Measurements from ENCODE around the gene ATP1A1. TPM values are rescaled to one million over a fixed set of nuclear protein-coding genes. Genes with fewer than 3 reads are reported as not detected.

Gene ATP1A1
- total RNA-seq, 1 experiment from 2014 or later, result 239 TPM

DNA sequence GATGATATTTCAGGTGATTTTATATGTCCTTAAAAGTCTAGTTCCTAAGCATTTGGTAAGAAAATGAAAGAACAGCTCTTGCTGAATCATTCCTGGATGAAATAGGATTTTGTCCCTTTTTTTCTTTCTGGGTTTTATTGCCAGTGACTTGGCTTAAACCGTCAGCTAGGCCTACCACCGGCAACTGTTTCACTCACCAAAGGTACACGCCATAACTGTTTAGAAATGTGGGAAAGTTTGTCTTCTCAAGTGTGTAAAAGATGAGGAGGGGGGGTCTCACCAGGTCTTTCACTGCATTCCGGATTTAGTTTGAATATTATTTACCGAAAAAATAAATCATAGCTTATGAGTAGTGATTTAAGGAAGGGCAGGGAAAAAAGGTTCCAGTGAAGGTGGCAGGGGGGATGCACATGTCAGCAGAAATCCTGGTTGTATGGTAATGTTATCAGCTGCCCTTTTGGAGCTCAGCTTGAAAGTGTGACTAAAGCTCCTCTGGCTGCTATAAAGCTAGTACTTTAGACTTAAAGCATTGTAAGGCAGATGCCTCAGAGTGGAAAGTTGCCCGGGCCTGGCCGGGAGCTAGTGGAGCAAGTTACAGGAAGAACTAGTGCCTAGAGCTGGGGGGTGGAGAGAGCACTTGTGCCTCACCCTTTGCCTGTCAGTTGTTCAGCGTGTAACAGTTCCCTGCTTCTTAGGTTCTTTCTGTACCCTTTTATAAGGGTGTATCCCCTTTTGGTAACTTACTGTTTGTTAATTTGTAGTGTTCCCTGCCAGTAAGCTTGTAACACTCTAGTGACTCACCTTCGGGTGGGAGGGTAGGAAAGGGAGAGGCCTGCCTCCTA is 3.1 kb downstream of the ATP1A1 start:
- no peaks in the 10 kb centered on the region for H4K20me1 ChIP-seq (ENCODE audit: control insufficient read depth, insufficient read depth, insufficient read length)
- H2BK5ac ChIP-seq (ENCODE audit: insufficient read length, low read length), result no peak overlapping the region
- H3K18ac ChIP-seq (ENCODE audit: insufficient read length, low read depth, low read length), result no peak overlapping the region
- Mint-ChIP-seq H3K4me3 (peak overlapping the region; percentile 88 to 95), H3K4me1 (peaks cover 75 to 77% of the 10 kb centered on the region in 2 experiments), H3K36me3 (ENCODE audit: insufficient read depth in 1 of 3, low read depth in 3 of 3) (peaks cover 0 to 4% (median 0%) of the 10 kb centered on the region in 3 experiments; a peak in 1 of 7 replicates), H3K9me3 (no peaks in the 10 kb centered on the region), H3K27me3 (ENCODE audit: low read depth) (peaks cover 7% of the 10 kb centered on the region), H3K27ac (peak overlapping the region; percentile 82 to 92 (median 84); a peak in 6 of 7 replicates)
- no peak overlapping the region for H4K91ac ChIP-seq (ENCODE audit: insufficient read length, low read depth, low read length)
- H3K9ac ChIP-seq (ENCODE audit: extremely low read depth, insufficient read length, low read length), result no peak overlapping the region
- no peak overlapping the region for H3K4ac ChIP-seq (ENCODE audit: low read depth, low read length)
- TF ChIP-seq, protein P1, sequence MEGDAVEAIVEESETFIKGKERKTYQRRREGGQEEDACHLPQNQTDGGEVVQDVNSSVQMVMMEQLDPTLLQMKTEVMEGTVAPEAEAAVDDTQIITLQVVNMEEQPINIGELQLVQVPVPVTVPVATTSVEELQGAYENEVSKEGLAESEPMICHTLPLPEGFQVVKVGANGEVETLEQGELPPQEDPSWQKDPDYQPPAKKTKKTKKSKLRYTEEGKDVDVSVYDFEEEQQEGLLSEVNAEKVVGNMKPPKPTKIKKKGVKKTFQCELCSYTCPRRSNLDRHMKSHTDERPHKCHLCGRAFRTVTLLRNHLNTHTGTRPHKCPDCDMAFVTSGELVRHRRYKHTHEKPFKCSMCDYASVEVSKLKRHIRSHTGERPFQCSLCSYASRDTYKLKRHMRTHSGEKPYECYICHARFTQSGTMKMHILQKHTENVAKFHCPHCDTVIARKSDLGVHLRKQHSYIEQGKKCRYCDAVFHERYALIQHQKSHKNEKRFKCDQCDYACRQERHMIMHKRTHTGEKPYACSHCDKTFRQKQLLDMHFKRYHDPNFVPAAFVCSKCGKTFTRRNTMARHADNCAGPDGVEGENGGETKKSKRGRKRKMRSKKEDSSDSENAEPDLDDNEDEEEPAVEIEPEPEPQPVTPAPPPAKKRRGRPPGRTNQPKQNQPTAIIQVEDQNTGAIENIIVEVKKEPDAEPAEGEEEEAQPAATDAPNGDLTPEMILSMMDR (conservative IDR thresholded peaks at IDR 0.05), result no peak
- H2BK120ac ChIP-seq (ENCODE audit: low read depth, low read length, poor library complexity, severe bottlenecking), result no peak overlapping the region
- H3K4me2 ChIP-seq (ENCODE audit: insufficient read depth, insufficient read length, low read length), result peak overlapping the region; percentile 5
- H2AK5ac ChIP-seq (ENCODE audit: insufficient read length, low read length), result no peak overlapping the region
- no CpG with 5 or more reads among the region's 9 CpGs for WGBS (ENCODE audit: extremely low coverage, insufficient read length, low lambda C conversion rate)
- H3K79me1 ChIP-seq (ENCODE audit: insufficient read depth, low read depth, low read length, poor library complexity, severe bottlenecking), result no peaks in the 10 kb centered on the region
- H3K9me3 ChIP-seq (ENCODE audit: control insufficient read depth, low read depth, low read length), result no peaks in the 10 kb centered on the region
- peaks cover 8% of the 10 kb centered on the region for H3K4me1 ChIP-seq (ENCODE audit: insufficient read depth, low read length)
- H4K8ac ChIP-seq (replicated peaks; ENCODE audit: insufficient read length, low read depth, low read length), result no peak overlapping the region
- no peak overlapping the region for H3K27ac ChIP-seq (ENCODE audit: insufficient read length, low read depth, low read length)
- H3K23ac ChIP-seq (ENCODE audit: insufficient read length, low read depth, low read length), result no peak overlapping the region
- no peak overlapping the region for H3T11ph ChIP-seq (ENCODE audit: low read length)
- H3K27me3 ChIP-seq (ENCODE audit: insufficient read depth, low read length), result no peaks in the 10 kb centered on the region
- no peak overlapping the region for H2BK12ac ChIP-seq (ENCODE audit: insufficient read length, low read depth, low read length)
- H2BK20ac ChIP-seq (ENCODE audit: low read depth, low read length, poor library complexity, severe bottlenecking), result no peak overlapping the region
- no peak overlapping the region for H2BK15ac ChIP-seq (ENCODE audit: low read depth, low read length)
- no peak overlapping the region for H4K5ac ChIP-seq (ENCODE audit: insufficient read length, low read depth, low read length)
- H2AFZ ChIP-seq (ENCODE audit: low read length), result no peak overlapping the region
- no peak overlapping the region for H3K56ac ChIP-seq (ENCODE audit: insufficient read length, low read depth, low read length)
- no peak overlapping the region; the same call in 1 of the 2 replicates for H3K14ac ChIP-seq (ENCODE audit: insufficient read depth, low read length)
- peaks cover 17% of the 10 kb centered on the region for H3K23me2 ChIP-seq (ENCODE audit: insufficient read length, low read depth, low read length, poor library complexity, severe bottlenecking)
- peak; percentile 58 for DNase-seq
- peaks cover 55% of the 10 kb centered on the region; the same call in 1 of the 2 replicates for H3K79me2 ChIP-seq (ENCODE audit: insufficient read depth, low read length)

Measured in H9 (cell line).